Measurements from ENCODE around the gene SFI1.

The SFI1 gene

DNA sequence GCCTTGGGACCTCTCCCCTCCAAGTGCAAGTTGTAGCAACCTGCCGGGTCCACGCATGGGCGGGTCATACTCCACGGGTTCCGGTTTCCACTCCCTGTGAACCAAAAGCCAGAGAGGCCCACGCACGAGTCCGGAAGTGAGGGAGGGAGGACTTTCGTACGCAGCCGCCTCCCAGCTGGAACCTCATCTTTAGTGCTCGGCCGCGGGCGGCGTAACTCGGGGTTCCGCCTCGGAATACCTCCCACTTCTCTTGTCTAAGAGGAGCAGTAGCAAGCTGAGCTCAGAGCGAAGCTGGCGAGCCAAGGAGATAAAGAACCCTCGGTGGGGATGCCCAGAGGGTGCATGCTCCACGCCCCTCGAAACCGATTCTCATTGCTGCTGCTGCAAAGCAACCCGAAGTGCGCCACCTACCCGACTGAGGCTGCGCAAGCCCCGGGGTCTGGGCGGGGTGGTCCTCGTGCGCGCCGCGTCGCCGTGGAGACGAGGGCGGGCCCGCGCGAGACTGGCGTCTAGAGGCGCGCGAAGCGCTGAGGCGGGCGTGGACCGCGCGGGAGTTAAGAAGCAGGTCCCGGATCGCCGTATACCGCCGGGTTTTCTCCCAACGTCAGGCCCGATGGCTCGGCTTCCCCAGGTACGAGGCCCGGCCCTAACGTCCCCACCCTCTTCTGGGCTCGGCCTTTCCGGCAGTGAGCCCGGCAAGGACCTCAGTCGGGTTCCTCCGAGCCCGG is at the start of gene SFI1 (continued):
- no peak for TF ChIP-seq ZBTB49 (tag by site-specific recombination; IDR thresholded peaks at IDR 0.05; ENCODE audit: low read depth)

GRCh38 chr22:31446767-31447166 is 49.6 kb upstream of the SFI1 start:
- ChIA-PET CTCF (interaction anchor here (0.7 to 1.2 kb wide), 5 partner anchors 10 to 580 kb away, joined by 3 to 5 read pairs (median 4); no protein-coding TSS in a partner anchor), POLR2A (no interaction called here)
- TF ChIP-seq ZNF501 (tag by site-specific recombination; IDR thresholded peaks at IDR 0.05) (no peak), ZNF677 (tag by site-specific recombination; IDR thresholded peaks at IDR 0.05) (0 out of 2 replicates have a peak, but pooled peaks have one; percentile 38), ZNF426 (tag by site-specific recombination; IDR thresholded peaks at IDR 0.05) (no peak), ZNF416 (tag by site-specific recombination; IDR thresholded peaks at IDR 0.05) (no peak)
- peaks cover 56 to 91% of the 10 kb centered on the region in 2 experiments for H3K36me3 ChIP-seq (ENCODE audit: control insufficient read depth in 2 of 2, insufficient read depth in 1 of 2, low read length in 2 of 2)
- H3K9me3 ChIP-seq (ENCODE audit: control insufficient read depth, insufficient read depth, low read depth, low read length): no peaks in the 10 kb centered on the region
- H3K4me3 ChIP-seq (ENCODE audit: low read depth, low read length): no peak overlapping the region
- H3K4me1 ChIP-seq (ENCODE audit: control insufficient read depth, insufficient read depth, low read length): no peaks in the 10 kb centered on the region
- no peak overlapping the region for H3K27ac ChIP-seq (ENCODE audit: extremely low read depth, low read depth, low read length)

DNA sequence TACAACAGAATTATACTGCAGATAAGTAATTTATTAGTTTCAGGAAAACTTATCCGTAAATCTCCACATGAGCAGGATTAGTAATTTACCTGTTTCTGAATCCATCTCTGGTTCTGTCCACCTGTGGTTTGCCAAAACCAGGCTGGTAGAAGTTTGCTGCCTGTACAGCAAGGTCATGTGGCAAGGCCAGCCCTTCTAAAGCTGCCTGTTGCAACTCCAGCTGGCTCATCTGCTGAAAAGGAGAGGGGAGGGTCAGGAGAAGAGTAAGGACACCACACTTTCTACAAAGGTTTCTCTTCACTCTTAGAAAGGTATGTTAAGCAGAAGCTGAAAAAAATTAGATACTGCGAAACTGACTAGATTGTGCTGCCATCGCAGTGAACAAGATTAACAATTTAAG is 49.0 kb upstream of the SFI1 start:
- no peaks in the 10 kb centered on the region for H3K4me1 ChIP-seq (ENCODE audit: control insufficient read depth, insufficient read depth, low read length)
- no peaks in the 10 kb centered on the region for H3K9me3 ChIP-seq (ENCODE audit: control insufficient read depth, insufficient read depth, low read depth, low read length)
- peak; percentile 49 for TF ChIP-seq SCRT2 (tag by site-specific recombination; IDR thresholded peaks at IDR 0.05)
- no peak for TF ChIP-seq SCRT1 (tag by site-specific recombination; IDR thresholded peaks at IDR 0.05; ENCODE audit: borderline replicate concordance)
- H3K27ac ChIP-seq (ENCODE audit: extremely low read depth, low read depth, low read length): no peak overlapping the region
- POLR2A ChIA-PET: no interaction called here
- CTCF ChIA-PET: interaction anchor here (0.6 to 1.2 kb wide), 6 partner anchors 9 to 579 kb away, joined by 3 to 5 read pairs (median 4); no protein-coding TSS in a partner anchor
- H3K4me3 ChIP-seq (ENCODE audit: low read depth, low read length): no peak overlapping the region
- H3K36me3 ChIP-seq (ENCODE audit: control insufficient read depth in 2 of 2, insufficient read depth in 1 of 2, low read length in 2 of 2): peaks cover 51 to 90% of the 10 kb centered on the region in 2 experiments

GRCh38 chr22:31448382-31448781 is 48.0 kb upstream of the SFI1 start:
- H3K4me3 ChIP-seq (ENCODE audit: low read depth, low read length): no peak overlapping the region
- H3K4me1 ChIP-seq (ENCODE audit: control insufficient read depth, insufficient read depth, low read length): no peaks in the 10 kb centered on the region
- TF ChIP-seq ZFHX2 (tag by site-specific recombination; conservative IDR thresholded peaks at IDR 0.05): no peak
- TF ChIP-seq IKZF3 (tag by site-specific recombination; IDR thresholded peaks at IDR 0.05): no peak
- TF ChIP-seq ZNF585B (tag by site-specific recombination; IDR thresholded peaks at IDR 0.05): no peak
- no peak for TF ChIP-seq ZNF133 (tag by site-specific recombination; IDR thresholded peaks at IDR 0.05)
- no peak for TF ChIP-seq ZNF19 (tag by site-specific recombination; IDR thresholded peaks at IDR 0.05; ENCODE audit: low read depth)
- no peak for TF ChIP-seq ZNF510 (tag by site-specific recombination; IDR thresholded peaks at IDR 0.05; ENCODE audit: insufficient replicate concordance)
- no peak for TF ChIP-seq ZNF391 (tag by site-specific recombination; IDR thresholded peaks at IDR 0.05; ENCODE audit: borderline replicate concordance, low read depth)
- TF ChIP-seq KLF10 (tag by site-specific recombination; IDR thresholded peaks at IDR 0.05): no peak
- no peak for TF ChIP-seq BCL11A (tag by site-specific recombination; IDR thresholded peaks at IDR 0.05; ENCODE audit: low read depth)
- H3K36me3 ChIP-seq (ENCODE audit: control insufficient read depth in 2 of 2, insufficient read depth in 1 of 2, low read length in 2 of 2): peaks cover 50 to 90% of the 10 kb centered on the region in 2 experiments
- POLR2A ChIA-PET: interaction anchor here (0.6 kb wide), 2 partner anchors 102 to 128 kb away, joined by 6 to 7 read pairs; partner anchors contain the start of gene PATZ1
- no peaks in the 10 kb centered on the region for H3K9me3 ChIP-seq (ENCODE audit: control insufficient read depth, insufficient read depth, low read depth, low read length)
- H3K27ac ChIP-seq (ENCODE audit: extremely low read depth, low read depth, low read length): no peak overlapping the region
- CTCF ChIA-PET: interaction anchor here (0.6 to 1.0 kb wide), 2 partner anchors 86 to 183 kb away, joined by 3 to 7 read pairs; no protein-coding TSS in a partner anchor
